Airway epithelial cell (primary cell): ENCODE measurements around the gene KLHDC2. TPM values are rescaled to one million over a fixed set of nuclear protein-coding genes. Genes with fewer than 3 reads are reported as not detected.

Experiments used
- total RNA-seq: library from RNA; depleted of rRNA; stranded (reverse); fragments of >200 nt; gene quantifications from 2 replicates; pipeline ENCODE4 v1.2.3, GENCODE V29; 2015

KLHDC2 gene
- total RNA-seq: 20.6 and 24.1 TPM in 2 replicates

GRCh38 chr14:49767571-49768300 is at the start of gene KLHDC2:
KLHDC2 (plus strand) TSS chr14:49768153; CDS start chr14:49768469, 316 bp downstream.

Other genes with a start within 250 kb of the KLHDC2 start
- gene RPS29, start 181.8 kb upstream of the KLHDC2 start, total RNA-seq: 12,829 and 16,337 TPM in 2 replicates
- gene LRR1, start 169.2 kb upstream of the KLHDC2 start, total RNA-seq: 11.6 and 21.4 TPM in 2 replicates
- gene RPL36AL, start 147.5 kb upstream of the KLHDC2 start, total RNA-seq: 239 and 271 TPM in 2 replicates
- 47.7 and 48.6 TPM in 2 replicates for gene MGAT2, start 147.4 kb upstream of the KLHDC2 start, total RNA-seq
- gene DNAAF2, start 132.9 kb upstream of the KLHDC2 start, total RNA-seq: 14.0 and 20.5 TPM in 2 replicates
- 14.0 and 15.4 TPM in 2 replicates for gene POLE2, start 79.9 kb upstream of the KLHDC2 start, total RNA-seq
- gene KLHDC1, start 75.0 kb upstream of the KLHDC2 start, total RNA-seq: 0.14 and 0.51 TPM in 2 replicates
- 15.2 and 39.1 TPM in 2 replicates for gene NEMF, start 84.6 kb downstream of the KLHDC2 start, total RNA-seq
- 84.6 and 115 TPM in 2 replicates for gene ARF6, start 124.9 kb downstream of the KLHDC2 start, total RNA-seq